Progenitor cell of endocrine pancreas (in vitro differentiated cells): ENCODE results near the gene ITPRID1. TPM values are rescaled to one million over a fixed set of nuclear protein-coding genes. Genes with fewer than 3 reads are reported as not detected.

Experiments used
- DNase-seq: peaks from one replicate; pipeline ENCODE4 v3.0.0; 2021; ENCODE audit warnings: low spot score; ENCODE audit not compliant: unreplicated experiment
- H3K27ac Mint-ChIP-seq: 2 replicates; pipeline ENCODE4 v1.8.0; 2021; ENCODE audit warnings: mild to moderate bottlenecking, moderate library complexity, mixed read lengths
- H3K27me3 Mint-ChIP-seq: 2 replicates; pipeline ENCODE4 v1.8.0; 2021; ENCODE audit warnings: mixed read lengths
- H3K36me3 Mint-ChIP-seq: 2 replicates; pipeline ENCODE4 v1.8.0; 2022; ENCODE audit warnings: mixed read lengths; ENCODE audit not compliant: insufficient read depth
- H3K4me1 Mint-ChIP-seq: 2 replicates; pipeline ENCODE4 v1.8.0; 2021; ENCODE audit warnings: low read depth, mixed read lengths
- H3K4me3 Mint-ChIP-seq: 2 replicates; pipeline ENCODE4 v1.8.0; 2021; ENCODE audit warnings: low read depth, mild to moderate bottlenecking, moderate library complexity, mixed read lengths
- H3K9me3 Mint-ChIP-seq: 2 replicates; pipeline ENCODE4 v1.8.0; 2021; ENCODE audit warnings: low read depth, mixed read lengths
- CTCF ChIP-seq: fragments of 200-600 bp; sonication (generic); IDR thresholded peaks from one replicate; pipeline ENCODE4 v1.5.0; 2021; ENCODE audit warnings: antibody characterized with exemption, mild to moderate bottlenecking; ENCODE audit not compliant: unreplicated experiment
- total RNA-seq: library from RNA; stranded (reverse); gene quantifications from 2 replicates; pipeline ENCODE4 v1.2.1, GENCODE V29; 2021

Gene ITPRID1
- total RNA-seq, 1 donor from 2014 or later: 3.9 TPM

- H3K4me3 Mint-ChIP-seq: no peak overlapping the region
- peaks cover 17% of the 10 kb centered on the region for H3K4me1 Mint-ChIP-seq
- H3K27ac Mint-ChIP-seq: no peak overlapping the region
Observed at GRCh38 chr7:31476073-31476745, 37.7 kb upstream of the ITPRID1 start.

GRCh38 chr7:31476941-31477677 lies 36.8 kb upstream of the ITPRID1 start:
- TF ChIP-seq CTCF: no peak
- Mint-ChIP-seq H3K9me3 (no peaks in the 10 kb centered on the region), H3K4me1 (peaks cover 17% of the 10 kb centered on the region), H3K36me3 (no peaks in the 10 kb centered on the region), H3K27me3 (peaks cover 14% of the 10 kb centered on the region), H3K4me3 (no peak overlapping the region), H3K27ac (no peak overlapping the region)
- no peak for DNase-seq

More at GRCh38 chr7:31476073-31476745, 37.7 kb upstream of the ITPRID1 start:
- no peak for DNase-seq
- Mint-ChIP-seq H3K36me3 (no peaks in the 10 kb centered on the region), H3K27me3 (peaks cover 23% of the 10 kb centered on the region), H3K9me3 (no peaks in the 10 kb centered on the region)
- no peak for TF ChIP-seq CTCF

GRCh38 chr7:31478018-31478417 lies 35.9 kb upstream of the ITPRID1 start:
- DNase-seq: no peak
- no peaks in the 10 kb centered on the region for H3K9me3 Mint-ChIP-seq
- no peak overlapping the region for H3K4me3 Mint-ChIP-seq
- peaks cover 11% of the 10 kb centered on the region for H3K27me3 Mint-ChIP-seq
- H3K4me1 Mint-ChIP-seq: peaks cover 17% of the 10 kb centered on the region
- no peak overlapping the region for H3K27ac Mint-ChIP-seq
- TF ChIP-seq CTCF: no peak
- no peaks in the 10 kb centered on the region for H3K36me3 Mint-ChIP-seq

DNA sequence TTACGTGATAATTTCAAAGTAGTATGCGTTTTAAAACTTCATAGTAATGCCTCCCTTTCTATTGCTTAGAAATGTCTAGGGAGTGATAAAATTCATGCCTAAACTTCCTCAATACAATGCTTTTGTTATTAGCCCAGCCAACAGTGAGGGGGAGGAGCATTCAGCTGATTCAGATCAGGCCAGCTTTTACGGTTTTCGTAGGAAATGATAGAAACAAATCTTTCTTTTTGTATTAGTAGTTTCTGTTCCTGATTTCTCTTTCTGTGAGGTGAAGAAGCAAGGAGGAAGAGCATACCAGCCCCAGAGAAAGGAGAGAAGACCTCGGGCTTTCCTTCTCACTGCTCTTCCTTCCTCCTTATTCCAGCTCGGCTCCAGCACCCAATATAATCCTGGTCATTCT lies 35.2 kb upstream of the ITPRID1 start:
- Mint-ChIP-seq H3K4me1 (peaks cover 14% of the 10 kb centered on the region), H3K36me3 (no peaks in the 10 kb centered on the region), H3K27ac (no peak overlapping the region), H3K4me3 (no peak overlapping the region), H3K27me3 (peaks cover 6% of the 10 kb centered on the region), H3K9me3 (no peaks in the 10 kb centered on the region)
- DNase-seq: no peak
- TF ChIP-seq CTCF: no peak

DNA sequence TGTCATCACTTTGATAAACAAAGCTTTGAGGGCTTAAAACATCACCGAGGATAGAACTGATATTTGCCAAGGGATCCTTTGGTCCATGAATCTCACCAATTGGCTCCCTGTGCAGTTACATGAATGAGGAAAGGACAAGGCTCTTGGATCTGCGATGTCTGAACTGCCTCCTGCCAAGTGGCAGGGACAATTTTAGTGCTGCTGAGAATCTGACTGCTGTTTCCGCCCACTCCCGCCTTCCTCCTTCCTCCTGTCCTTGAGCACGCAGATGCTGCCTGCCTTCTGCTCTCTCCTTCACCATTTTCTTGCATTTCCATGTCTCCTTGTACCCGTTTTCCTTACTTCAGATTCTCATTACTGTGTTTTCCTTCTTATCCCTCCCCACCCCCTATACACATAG lies 26.8 kb upstream of the ITPRID1 start:
- Mint-ChIP-seq H3K36me3 (no peaks in the 10 kb centered on the region), H3K4me3 (no peak overlapping the region)
- TF ChIP-seq CTCF: no peak

More for the DNA sequence above, 26.8 kb upstream of the ITPRID1 start:
- Mint-ChIP-seq H3K27me3 (no peaks in the 10 kb centered on the region), H3K4me1 (no peaks in the 10 kb centered on the region), H3K27ac (no peak overlapping the region), H3K9me3 (peaks cover 4% of the 10 kb centered on the region)
- no peak for DNase-seq
